Measurements from ENCODE around the gene ANKRD63.

ANKRD63 gene

DNA sequence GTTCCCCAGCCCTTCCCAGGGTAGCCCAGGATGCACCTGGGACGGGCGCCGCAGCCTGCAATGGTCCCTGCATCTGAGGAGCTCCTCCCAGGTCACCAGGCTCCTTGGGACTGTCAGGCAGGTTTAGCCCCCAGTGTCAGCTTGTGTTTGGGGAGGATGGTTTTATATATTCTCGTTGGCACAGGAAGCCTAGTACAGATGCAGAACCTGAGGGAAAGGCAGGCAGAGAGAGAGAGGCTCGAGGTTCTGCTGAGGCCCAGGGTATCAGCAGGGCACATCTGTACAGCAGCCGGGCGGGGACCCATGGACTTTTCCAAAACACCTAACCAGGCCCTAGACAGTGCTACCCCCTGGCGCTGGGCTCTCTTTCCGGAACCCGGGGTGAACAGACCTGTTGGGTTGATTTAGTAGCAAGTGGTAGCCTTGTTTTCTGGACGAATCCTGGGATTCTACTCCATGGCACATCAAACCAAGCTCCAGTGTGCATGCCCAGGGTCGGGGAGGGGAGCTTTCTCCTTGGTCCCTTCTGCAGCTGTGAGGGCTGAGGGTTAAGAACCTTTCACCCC lies 35.4 kb downstream of the ANKRD63 start:
- in situ Hi-C loops (cut with MboI; ENCODE audit: low sequenced_read_pairs): no loop called here

DNA sequence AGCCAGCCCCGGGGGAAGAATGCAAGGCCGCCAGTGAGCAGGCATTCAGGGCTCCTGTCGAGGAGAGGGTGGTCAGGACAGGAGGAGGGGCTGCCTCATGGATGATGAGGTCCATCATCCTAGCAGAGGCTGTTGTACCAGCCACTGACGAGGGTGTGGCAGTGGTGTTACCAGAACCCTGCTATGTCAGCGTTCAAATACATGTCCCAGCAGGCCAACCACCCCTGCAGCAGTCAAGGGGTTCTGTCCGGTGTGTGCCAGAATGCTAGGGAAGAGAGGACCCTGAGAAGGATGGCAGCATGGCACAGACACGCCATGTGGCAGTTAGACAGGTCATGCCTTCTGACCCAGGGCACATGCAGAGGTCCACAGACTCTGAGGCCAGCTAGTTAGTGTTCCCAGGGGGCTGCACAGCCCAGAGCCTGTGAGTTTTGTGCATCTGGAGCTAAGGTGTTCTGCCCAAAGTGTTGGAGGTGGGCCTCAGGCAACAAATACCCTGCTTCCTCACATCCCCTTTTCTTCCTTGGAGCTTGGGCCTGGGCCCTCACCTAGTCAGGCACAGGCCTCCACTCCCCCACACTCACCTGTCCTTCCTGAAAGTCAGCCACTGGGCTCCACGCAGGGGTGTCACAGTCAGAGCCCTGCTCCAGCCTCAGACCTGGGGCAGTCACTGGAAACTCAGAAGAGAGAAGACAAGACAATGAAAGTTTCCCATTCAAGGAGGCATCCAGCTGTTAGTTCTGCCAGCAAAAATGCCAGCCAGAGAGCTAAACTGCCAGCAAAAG lies 36.2 kb downstream of the ANKRD63 start:
- in situ Hi-C loops (cut with MboI; ENCODE audit: low sequenced_read_pairs): no loop called here

DNA sequence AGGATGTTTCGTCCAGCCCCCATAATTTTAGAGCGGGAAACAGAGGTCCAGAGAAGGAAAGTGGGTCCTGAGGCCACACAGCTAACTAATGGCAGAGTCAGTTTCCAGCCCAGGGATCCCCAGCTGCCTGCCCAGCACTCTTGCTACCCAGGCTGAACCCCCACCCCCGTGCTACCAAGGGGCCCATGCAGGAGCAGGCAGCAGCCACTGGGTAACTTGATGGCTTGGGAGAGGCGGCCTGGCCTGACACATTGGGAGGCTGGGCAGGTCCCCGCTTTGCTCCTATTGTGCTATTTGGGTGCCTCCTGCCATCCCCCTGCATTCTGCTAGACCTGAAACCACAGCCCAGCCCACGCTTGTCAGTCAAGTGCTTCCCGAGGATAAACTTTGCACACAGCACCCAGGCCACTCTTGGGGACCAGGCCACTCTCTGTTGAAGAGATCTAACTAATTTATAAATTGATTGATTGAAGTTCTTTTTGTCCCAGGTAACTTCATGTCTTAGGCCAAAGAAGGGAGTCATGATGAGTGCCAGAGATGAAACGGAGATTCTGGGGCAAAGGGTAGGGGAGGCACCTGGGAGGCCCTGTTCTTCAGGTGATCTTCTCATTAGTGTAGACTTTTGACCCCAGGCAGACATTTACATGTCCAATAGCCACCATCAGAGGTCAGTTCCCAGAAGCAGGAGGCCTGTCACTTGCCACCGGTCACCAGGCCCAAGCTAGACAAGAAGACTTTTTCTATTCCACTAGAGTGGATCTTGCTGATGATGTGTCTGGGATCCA lies 37.0 kb downstream of the ANKRD63 start:
- in situ Hi-C loops (cut with MboI; ENCODE audit: low sequenced_read_pairs): no loop called here

DNA sequence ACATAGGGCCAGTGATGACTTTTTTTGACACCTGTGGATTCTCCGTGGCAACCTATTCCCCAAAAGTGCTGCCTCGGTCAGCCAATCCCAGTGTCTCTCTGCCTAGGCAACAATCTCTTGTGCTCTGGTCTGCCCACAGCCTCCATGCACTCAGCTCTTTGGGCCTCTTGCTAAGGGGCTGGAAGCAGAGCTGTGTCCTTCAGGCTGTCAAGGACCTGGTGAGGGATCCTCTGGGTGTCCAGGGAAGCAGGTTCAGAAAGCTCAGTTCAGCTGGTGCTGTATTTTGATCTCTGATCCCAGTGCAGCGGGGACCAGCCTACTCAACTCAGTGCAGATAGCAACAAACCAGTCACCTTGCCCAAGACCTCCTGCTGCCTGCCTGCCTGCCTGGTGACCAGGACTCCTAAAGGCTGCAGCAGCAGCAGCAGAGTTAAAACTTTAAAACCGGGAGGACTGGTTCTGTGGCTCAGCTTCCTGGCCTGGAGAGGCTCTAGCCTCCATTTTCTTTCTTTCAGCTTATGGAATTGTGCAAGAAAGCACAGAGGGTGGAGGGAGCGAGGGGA lies 37.8 kb downstream of the ANKRD63 start:
- in situ Hi-C loops (cut with MboI; ENCODE audit: low sequenced_read_pairs): no loop called here

- in situ Hi-C loops (cut with MboI; ENCODE audit: low sequenced_read_pairs): no loop called here
These were observed 39.6 kb downstream of the ANKRD63 start for GRCh38 chr15:40243126-40243810.

DNA sequence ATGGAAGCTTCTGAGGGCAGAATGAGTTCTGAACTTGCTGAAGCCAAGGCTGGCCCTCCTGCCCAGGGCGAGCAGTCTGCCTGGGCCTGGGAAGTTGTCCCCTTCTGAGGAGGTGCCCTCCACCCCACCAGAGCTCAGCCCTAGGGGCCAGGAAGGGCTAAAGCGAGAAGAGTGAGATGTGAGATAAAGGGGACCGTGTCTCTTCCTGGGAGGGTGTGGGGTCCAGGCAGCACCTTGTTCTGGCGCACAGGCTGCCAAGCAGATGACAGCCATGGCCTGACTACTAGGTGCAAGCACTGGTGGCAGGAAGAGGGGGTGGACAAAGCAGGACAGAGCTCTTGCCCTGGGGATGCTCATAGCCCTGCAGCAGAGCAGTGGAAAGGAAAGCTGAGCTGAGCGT lies 40.3 kb downstream of the ANKRD63 start:
- in situ Hi-C loops (cut with MboI; ENCODE audit: low sequenced_read_pairs): no loop called here

- in situ Hi-C loops (cut with MboI; ENCODE audit: low sequenced_read_pairs): no loop called here
These were observed 40.7 kb downstream of the ANKRD63 start for GRCh38 chr15:40242213-40242599.

GRCh38 chr15:40241269-40242212 lies 41.3 kb downstream of the ANKRD63 start:
- in situ Hi-C loops (cut with MboI; ENCODE audit: low sequenced_read_pairs): no loop called here

DNA sequence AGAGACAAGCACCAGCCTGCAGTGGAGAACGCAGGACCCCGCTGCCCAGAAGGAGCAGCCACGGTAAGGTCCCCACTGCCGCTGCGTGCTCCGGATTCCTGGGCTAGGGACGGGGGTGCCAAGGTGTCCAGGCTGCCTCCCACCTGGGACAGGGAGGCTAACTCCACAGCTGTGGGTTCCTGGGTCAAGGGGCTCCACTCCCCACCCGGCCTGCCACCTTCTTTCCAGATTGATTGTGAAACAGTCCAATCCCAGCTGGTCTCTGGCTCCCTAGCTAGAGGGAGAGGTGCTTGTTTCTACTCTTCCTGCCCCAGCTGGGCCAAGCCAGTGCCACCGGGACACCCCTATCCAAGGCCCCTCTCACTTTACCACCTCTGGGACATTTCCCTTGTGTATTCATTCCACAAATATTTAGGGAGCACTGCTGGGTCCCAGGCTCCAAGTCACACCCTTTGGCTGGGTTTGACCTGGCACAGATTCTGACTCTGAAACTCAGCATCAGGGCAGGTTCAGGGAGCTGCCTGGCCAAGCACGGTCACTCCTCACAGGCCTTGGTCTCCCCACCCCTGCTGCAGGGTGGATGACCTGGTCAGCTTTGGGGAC lies 42.1 kb downstream of the ANKRD63 start:
- in situ Hi-C loops (cut with MboI; ENCODE audit: low sequenced_read_pairs): no loop called here

DNA sequence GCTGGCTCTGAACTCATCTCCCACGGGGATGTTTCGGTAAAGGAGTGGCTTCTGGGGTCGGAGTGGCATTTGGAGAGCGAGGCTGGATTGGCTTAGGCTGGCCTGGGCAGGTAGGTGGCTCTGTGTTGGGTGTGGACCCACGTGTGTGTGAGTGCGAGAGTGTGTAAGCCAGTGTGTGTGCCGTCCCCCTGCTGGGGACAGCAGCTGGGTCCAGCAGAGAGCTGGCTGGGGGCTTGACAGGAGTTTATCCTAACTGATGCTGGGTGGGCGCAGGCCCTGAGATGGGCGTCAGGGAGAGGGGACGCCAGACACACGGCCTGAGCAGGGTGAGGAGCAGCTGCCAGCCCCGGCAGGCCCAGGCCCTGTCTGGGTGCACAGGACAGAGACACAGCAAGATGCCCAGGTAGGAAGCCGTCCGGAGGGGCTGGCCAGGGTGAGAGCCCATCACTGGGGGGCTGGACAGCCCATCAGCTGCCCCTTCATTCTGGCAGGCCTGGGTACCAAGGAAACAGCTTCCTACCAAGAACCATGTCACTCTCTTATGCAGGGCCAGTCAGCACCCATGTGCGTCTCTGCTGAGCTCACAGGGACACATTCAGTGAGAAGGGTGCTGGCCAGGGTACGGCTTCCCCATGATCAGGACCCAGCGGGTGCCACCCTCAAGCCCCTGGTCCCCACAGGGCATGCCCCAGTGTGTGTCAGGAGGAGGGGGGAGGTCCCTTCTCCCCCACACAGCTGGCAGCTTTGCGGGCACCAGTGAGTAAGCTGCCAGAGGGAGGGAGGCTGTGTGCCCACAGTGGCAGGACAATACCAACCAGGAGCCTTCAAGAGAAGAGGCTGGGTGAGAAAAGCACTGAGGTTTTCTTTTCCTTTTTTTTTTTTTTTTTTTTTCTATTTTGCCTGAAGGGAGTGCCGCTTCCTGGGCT lies 42.9 kb downstream of the ANKRD63 start:
- in situ Hi-C loops (cut with MboI; ENCODE audit: low sequenced_read_pairs): no loop called here

DNA sequence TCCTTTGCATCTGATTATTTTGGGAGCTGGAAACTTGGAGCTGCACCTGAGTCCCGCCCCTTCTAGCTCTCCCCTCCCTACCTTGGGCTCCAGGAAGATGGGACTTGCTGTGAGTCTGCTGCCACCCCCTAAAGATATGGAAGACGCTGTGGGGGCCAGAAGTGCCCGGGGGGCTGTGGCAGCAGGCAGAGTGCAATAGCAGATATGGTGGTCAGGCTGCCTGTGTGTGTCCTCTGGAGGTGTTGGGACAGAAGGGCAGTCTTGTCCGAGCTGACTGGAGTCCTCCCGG lies 43.5 kb downstream of the ANKRD63 start:
- in situ Hi-C loops (cut with MboI; ENCODE audit: low sequenced_read_pairs): no loop called here

DNA sequence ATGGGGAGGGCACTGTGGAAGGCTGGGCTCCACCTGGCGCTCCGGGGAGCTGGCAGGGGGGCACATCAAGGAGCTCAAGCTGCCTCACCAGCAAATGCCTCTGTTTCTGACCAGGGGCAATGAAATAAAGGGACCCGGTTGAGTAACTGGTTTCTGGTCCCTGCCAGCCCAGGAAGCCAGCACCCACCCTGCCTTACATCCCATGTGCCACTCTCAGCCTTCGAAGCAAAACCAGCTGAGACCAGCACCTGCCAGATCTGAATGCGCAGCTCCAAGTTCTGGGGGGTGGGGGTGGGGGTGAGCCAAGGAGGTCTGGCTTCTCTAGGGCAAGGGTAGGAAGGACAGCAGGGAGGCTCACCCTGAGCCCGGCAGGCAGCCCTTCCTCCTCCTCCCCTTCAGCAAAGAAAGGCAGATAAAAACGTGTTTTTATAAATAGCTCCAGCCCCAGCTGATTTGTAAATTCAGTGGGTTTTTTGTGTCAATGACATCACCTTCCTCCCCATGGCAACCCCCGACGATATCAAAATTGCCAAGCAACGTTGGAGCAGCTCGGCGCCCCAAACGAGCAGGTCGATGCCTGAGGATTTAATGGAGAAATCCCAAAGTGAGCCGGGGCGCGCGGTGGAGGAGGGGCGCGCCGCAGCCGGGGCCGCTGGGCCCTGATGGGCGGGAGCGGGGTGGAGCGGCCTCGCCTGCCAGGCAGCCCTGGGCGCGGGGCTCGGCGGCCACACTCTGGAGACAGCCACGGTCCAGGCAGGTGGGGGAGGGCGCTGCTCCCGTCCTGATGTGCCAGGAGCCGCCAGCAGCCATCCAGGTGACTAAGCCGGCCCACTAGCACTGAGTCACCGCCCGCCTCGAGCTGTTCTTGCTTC lies 44.1 kb downstream of the ANKRD63 start, which contains the start of gene PAK6:
Gene PAK6, plus strand, starts transcription at position 532 of the 872 bp plus-strand sequence. CDS start 25,723 bp downstream, outside the sequence.
- in situ Hi-C loops (cut with MboI; ENCODE audit: low sequenced_read_pairs): no loop called here

- in situ Hi-C loops (cut with MboI; ENCODE audit: low sequenced_read_pairs): no loop called here
These were observed 47.5 kb downstream of the ANKRD63 start for GRCh38 chr15:40235201-40235885.

- in situ Hi-C loops (cut with MboI; ENCODE audit: low sequenced_read_pairs): no loop called here
These were observed 48.1 kb downstream of the ANKRD63 start for GRCh38 chr15:40234783-40235182.

DNA sequence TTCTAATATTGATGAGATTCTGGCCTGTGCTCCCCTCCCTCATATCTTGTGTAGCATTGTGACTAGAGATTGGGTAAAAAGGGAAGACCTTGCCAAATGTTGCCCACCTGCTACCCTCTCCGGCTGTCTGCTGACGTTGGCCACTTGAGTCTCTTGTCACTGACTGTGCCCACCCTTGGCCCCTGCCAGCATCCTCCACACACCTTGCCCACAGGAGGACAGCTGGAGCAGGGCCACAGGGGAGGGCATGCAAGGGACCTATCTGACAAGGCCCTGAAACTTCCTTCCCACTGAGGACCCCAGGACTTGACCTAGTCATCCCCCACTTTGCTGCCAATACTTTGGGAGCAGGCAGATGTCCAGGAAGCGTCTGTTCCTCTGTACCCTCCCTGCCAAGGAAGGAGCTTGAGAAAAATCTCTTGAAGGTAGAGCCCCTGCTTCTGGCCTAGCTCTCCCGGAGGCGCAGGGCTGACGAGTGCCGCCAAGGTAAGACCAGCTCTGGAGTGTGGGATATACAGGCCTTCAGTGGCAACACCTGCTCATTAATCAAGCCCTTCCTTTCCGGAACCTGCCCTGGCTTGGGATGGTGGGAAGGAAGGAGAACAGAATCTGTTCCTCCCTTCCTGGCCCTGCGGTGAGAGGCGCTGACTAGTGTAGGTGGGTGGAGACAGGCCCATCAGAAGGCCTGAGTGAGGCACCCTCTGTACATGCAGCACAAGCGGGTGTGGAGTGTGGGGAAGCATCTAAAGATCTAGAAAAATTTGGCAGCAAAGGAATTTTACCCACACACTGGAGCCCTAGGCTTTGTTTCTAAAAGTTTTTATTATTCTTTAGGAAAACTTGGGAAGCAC lies 48.9 kb downstream of the ANKRD63 start:
- in situ Hi-C loops (cut with MboI; ENCODE audit: low sequenced_read_pairs): no loop called here

DNA sequence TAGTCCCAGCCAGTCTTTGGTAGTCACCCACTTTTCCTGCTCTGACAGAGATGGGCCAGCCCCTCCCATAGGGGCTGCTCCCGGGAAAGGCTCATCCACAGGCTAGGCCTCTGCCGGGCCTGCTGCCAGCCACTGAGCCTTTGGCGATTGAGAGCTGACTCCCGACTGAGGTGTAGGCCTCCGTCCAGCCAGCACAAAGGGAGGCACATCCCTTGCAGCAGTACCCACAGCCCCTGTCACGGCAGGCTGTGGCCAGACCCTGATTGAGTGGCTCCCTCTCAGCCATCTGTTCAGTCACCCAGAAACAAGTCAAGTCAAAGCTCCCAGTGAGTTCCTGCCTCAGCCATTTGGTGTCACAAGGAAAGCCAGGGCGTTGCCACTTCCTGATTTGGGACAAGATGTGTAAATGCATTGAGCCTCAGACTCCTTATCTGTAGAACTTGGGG lies 50.2 kb downstream of the ANKRD63 start:
- in situ Hi-C loops (cut with MboI; ENCODE audit: low sequenced_read_pairs): no loop called here

All from HL-60/S4 (cell line).